Raji (cell line): ENCODE data around the gene ZFP3.

ENCODE experiments used
- POLR2A ChIP-seq: IDR thresholded peaks from 2 replicates; pipeline ENCODE4 v1.6.1; 2011; ENCODE audit warnings: low read depth, low read length, control low read depth; ENCODE audit not compliant: insufficient read depth

The ZFP3 gene

DNA sequence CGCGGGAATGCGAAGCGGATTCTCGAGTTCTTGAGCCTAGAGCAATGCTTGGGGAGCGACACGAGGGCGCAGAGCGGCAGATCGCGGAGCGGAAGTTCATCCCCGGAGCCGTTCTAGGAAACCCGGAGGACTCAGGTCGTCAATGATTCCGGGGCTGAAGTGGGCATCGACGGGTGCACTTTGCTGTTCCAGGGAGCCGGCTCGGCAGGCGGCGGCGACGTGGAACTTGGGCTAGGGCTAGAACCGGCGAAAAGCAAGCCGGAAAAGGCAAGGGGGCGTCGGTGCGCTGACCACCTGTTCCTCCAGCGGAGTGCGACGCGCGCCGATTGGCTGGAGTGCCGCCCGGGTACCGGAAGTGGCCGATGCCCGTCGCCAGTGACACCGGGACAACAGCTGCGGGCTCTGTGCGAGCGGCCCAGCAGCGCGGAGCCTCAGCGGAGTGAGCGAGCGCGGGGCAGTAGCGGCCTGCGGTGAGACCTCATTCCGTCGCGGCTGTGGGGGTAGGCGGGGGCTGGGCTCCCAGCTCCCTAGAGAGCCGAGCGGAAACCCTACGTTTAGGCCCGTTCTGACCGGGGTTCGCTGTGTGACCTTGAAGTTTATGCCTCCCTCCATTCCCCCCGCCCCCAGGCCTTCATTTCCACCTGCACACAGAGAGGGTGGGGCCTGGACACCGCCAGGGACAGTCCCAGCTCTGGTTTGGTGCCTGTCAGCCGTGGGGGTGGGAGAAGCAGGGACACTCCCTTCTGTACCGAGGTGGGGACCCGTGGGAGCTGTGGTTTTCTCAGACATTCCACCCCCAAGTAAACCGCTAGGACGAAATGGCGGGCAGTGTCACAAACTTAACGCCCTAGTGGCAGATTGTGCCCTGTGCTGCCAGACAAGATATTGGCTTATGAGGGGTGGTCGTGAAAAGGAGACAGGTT is at the start of gene ZFP3:
ZFP3 (plus strand) TSS at position 362 of the 923 bp plus-strand sequence. CDS start 13,038 bp downstream, outside the sequence.
- no peak for TF ChIP-seq POLR2A

DNA sequence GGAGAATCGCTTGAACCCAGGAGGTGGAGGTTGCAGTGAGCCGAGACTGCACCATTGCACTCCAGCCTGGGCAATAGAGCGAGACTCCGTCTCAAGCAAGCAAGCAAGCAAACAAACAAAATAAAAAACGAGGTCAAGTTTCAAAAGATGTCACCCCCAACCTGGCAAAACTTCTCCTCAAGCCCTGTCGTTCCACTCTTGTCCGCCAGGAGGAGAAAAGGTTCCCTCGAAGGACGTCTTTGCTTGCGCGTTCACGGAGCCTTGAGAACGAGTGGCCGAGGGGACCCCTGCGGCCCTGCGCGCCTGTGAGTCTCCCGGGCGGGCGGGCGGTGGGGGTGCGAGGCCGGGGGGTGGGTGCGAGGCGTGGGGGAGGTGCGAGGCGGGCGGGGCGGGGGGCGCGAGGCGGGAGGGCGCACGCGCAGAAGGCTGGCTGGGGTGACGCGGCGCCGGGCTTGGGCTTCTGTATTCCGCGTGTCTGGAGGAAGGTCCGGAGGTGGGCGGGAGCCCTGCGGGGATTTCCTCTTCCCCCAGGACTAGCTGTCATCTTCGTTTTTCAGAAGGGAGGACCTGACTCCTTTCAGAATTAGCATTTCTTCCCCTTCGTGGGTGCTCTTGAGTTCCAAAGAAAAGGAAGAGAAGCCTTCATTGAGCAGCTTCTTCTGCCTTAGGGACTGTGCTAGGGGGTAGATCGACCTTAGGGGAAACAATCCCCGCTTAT is 46.7 kb upstream of the ZFP3 start:
- TF ChIP-seq POLR2A = peak; percentile 27; the same call in 1 of the 2 replicates

- no peak for TF ChIP-seq POLR2A
These were observed 45.4 kb upstream of the ZFP3 start for GRCh38 chr17:5032865-5033264.

DNA sequence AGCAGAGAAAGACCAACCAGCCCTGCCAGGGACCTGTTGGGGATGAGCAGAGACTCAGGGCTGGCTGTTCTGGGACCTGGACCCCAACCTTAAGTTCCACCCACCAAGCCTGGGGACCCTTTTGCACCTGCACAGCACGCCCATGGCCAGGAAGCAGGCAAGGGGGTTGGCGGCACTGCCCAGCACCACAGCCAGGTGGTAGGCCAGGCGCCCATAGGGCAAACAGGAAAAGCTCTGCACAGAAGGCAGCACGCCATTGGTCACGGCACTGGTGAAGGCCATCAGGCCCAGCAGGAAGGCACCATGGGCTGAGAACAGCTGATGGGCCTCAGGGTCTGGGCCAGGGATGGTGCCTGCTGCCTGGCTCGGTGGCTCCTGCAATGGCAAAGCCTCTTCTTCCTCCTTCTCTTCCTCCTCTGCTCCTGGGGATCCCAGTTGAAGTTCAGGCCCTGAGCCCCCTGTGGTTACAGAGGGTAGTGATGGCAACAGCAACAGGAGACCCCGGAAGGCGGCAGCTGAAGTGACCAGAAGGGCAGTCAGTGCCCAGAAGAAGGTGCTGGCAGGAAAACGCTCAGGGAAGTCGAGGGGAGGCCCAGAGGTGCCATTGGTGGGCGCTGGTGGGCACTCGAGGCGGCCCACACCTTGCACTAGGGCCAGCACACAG is 44.8 kb upstream of the ZFP3 start:
- no peak for TF ChIP-seq POLR2A

DNA sequence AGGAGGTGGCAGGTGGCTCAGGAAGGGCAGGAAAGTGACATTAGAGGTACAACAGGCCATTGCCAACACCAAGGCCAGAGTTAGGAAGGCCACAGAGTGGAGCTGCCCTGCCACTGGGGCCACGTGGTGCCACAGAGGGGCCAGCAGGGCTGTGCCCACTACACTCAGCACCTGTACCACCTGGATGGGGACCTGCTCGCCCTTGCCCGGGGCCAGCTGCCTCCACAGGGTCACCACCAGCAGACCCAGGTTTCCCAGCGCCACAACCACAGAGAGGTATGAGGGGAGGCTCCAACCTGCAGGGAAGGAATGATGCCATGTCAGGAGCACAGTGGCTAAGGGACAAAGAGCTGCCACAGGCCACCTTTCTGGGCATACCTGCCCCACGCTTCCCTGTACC is 44.2 kb upstream of the ZFP3 start:
- TF ChIP-seq POLR2A = no peak

DNA sequence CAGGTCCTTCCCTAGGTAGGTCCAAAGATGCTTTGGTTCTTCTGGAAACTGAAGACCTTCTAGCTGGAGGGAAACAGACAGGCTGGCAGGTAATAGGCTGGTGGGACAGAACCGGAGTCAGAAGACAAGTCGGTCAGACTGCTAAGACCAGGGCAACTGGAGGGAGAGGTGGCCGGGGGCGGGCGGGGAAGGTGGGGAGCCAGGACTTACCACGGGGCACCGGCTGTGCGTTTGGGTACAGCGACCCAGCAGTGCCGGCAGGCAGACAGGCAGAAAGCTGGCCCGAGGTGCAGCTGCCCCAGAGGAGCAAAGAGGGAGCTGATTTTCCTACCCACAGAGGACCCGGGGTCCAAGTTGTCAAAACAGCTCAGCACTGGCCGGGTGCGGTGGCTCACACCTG is 43.6 kb upstream of the ZFP3 start:
- no peak for TF ChIP-seq POLR2A

GRCh38 chr17:5035315-5035714 is 43.0 kb upstream of the ZFP3 start, which contains the start of gene SLC52A1:
Gene SLC52A1 (minus strand): TSS chr17:5035426. CDS start chr17:5034606, 820 bp downstream.
- no peak for TF ChIP-seq POLR2A

DNA sequence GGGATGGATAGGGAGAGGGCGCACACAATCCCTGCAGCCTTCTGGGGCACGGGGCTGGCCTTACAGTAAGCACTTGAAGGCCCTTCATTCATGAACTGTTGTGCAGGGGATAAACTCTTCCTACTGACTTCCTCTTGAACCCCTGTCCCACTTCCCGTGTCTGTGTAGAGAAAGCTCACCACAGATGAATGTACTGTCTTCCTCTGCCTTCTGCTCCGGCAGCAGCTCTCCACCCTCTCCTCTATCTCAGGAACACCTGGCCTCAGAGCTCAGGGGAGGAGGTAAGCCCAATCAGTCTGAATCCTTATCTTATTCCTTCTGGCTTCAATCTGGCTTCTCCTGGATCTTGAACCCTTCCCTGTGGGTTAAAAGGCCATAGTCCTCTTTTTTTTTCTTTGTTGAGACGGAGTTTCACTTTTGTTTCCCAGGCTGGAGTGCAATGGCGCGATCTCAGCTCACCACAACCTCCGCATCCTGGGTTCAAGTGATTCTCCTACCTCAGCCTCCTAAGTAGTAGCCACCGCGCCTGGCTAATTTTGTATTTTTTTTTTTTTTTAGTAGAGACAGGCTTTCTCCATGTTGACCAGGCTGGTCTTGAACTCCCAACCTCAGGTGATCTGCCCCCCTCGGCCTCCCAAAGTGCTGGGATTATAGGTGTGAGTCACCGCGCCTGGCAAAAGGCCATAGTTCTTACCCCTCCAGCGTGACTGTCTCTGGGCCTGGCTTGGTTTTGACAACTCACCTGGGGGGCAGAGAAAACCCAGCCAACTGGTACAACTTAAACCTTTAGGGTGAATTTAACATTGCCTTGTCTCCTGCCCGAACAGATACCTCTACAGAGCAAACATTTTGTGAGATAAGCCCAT is 35.9 kb upstream of the ZFP3 start:
- TF ChIP-seq POLR2A = no peak

DNA sequence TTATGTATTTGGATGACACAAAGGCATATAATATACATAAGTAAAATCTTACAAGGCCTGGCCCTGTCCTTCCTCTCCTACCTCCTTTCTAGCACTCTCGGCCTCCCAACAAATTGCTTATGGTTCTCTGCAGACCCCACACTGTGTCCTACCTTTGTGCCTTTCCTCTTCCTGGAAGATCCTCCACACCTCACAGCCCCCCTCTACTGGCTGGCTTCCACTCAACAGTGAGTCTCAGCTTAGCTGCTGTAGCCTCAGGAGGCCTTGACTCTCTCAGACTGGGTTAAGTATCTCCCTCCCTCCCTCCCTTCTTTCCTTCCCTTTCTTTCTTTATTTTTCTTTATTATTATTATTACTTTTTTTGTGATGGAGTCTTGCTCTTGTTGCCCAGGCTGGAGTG is 34.7 kb upstream of the ZFP3 start:
- TF ChIP-seq POLR2A = no peak

DNA sequence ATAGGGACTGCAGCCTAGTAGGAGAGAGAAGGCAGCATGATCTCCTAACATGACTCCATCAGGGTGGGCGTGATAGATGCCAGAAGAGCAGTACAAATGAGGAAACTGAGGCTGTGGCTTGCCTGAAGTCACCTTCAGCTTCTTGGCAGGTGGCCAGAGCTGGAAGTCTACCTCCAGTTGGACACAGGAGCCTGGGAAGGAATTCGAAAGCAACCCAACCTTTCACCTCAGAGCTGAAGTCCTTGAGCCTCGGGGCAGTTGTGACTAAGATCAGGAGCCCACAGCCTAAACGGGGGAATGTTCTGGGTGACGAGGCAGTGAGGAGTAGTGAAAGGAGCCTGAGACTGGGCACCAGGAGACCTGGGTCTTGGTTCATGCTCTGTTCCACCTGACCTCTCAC is 33.6 kb upstream of the ZFP3 start:
- no peak for TF ChIP-seq POLR2A

GRCh38 chr17:5045496-5045895 is 32.8 kb upstream of the ZFP3 start:
- no peak for TF ChIP-seq POLR2A

DNA sequence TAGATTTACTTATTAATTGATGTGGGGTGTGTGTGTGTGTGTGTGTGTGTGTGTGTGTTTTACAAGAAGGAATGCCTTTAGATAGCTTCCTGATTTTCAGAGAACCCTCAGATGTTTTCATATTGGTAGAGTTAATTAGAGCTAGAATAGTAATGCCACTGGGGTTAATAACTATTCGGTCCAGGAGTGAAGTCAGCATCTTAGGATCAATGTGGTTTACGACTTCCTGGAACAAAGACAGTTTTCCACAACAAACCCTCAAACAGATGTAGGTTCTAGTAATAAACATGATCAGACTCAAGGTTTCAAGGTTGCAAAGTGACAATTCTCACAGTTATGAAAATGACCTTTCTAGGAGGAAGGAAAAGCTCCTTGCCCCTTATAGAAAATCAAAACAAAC is 30.8 kb upstream of the ZFP3 start:
- TF ChIP-seq POLR2A = no peak

DNA sequence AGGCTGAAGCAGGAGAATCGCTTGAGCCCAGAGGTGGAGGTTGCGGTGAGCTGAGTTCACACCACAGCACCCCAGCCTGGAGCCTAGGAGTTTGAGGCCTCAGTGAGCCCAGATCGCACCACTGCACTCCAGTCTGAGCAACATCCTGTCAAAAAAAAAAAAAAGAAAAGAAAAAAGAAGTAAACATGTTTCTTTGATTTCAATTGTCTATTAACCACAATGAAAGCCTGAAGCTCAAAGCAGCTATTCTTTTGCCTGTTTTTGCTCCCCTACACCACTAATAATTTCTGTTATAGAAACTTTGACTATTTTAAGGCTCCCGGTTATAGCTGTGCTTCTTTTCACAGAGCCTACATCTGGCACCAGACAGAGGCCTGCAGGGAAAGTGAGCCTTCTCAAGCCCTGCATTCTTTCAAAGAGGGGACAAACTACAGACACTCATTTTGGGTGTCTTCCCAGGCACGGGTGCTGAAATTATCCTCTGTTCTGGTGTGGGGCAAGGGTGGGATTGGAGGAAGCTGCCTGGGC is 28.9 kb upstream of the ZFP3 start:
- no peak for TF ChIP-seq POLR2A

GRCh38 chr17:5050278-5050677 is 28.0 kb upstream of the ZFP3 start:
- TF ChIP-seq POLR2A = no peak
